Lung microvascular endothelial cell (primary cell): ENCODE results near the gene HENMT1. TPM values are rescaled to one million over a fixed set of nuclear protein-coding genes. Genes with fewer than 3 reads are reported as not detected.

Experiments
- DNase-seq, 2 donors: peaks; one replicate each; pipeline versions ENCODE4 v3.0.0 to v3.0.0-alpha.2; 2010; ENCODE audit warnings: low read depth in 2 of 2
- total RNA-seq: library from RNA; depleted of rRNA; stranded (reverse); fragments of >200 nt; gene quantifications from 2 replicates; pipeline ENCODE4 v1.2.1, GENCODE V29; 2014

The HENMT1 gene
- total RNA-seq, 1 donor from 2014 or later: 1.6 TPM

DNA sequence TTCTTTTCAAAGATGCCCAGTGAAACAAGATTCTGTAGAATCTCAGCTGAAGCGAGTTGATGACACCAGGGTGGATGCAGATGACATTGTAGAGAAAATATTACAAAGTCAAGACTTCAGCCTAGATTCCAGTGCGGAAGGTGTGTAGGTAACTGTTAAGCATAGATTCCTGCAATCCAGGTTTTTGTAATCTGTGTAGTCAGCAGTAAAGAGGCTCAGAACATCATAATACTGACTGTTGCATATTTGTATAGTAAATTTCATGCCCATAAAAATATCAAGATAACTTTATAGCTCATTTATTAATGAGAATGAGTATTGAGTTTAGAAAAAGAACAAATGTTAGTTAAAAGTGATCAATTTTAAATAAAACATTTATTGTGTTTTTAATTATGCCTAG, 32.2 kb downstream of the HENMT1 start:
- DNase-seq: no peak

DNA sequence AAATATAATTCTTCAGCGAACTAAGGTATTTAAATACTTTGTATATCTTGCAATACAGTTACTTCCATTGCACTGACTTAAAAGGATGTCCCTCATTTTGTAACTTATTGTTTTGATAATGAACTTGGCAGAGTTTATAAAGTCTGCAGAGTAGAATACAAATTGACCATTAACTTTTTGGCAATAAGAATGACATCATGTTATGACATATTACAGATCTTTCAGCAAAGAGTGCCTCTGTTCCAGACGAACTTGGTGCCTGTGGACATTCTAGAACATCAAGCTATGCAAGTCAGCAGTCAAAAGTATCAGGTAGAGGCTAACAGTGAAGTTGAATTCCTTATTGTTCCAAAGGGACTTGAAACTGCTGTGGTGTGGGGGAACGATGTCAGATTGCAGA, 32.9 kb downstream of the HENMT1 start:
- no peak for DNase-seq

- DNase-seq: no peak
These were observed 33.6 kb downstream of the HENMT1 start for GRCh38 chr1:108627256-108627655.

GRCh38 chr1:108624069-108624468, 36.8 kb downstream of the HENMT1 start:
- DNase-seq: no peak

GRCh38 chr1:108617724-108618056, 43.2 kb downstream of the HENMT1 start:
- DNase-seq: no peak

- no peak for DNase-seq
These were observed 43.7 kb downstream of the HENMT1 start for GRCh38 chr1:108617008-108617723.

GRCh38 chr1:108615544-108615943, 45.3 kb downstream of the HENMT1 start:
- DNase-seq: no peak

GRCh38 chr1:108612496-108612895, 48.4 kb downstream of the HENMT1 start:
- no peak for DNase-seq

- no peak for DNase-seq
These were observed 48.9 kb downstream of the HENMT1 start for GRCh38 chr1:108611984-108612383.

DNA sequence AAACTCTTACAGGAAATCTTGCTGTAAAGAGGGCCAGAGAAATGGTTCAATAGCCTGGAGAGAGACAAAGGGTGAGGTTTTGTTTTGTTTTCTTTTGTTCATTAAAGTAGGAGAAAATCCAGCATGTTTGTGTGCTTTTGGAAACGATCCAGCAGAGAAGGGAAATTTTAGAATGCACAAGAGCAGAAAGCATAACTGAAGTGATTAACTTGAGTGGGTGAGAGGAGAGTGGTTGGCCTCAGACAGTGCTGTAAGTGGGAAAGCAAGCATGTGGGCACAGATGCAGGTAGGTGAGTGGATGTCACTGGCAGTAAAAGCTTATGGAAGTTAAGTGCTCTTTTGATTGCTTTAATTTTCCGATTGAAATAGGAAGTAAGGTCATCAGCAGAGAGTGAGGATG, 50.8 kb downstream of the HENMT1 start:
- DNase-seq: peak in 1 of 2 donors; percentile 10

DNA sequence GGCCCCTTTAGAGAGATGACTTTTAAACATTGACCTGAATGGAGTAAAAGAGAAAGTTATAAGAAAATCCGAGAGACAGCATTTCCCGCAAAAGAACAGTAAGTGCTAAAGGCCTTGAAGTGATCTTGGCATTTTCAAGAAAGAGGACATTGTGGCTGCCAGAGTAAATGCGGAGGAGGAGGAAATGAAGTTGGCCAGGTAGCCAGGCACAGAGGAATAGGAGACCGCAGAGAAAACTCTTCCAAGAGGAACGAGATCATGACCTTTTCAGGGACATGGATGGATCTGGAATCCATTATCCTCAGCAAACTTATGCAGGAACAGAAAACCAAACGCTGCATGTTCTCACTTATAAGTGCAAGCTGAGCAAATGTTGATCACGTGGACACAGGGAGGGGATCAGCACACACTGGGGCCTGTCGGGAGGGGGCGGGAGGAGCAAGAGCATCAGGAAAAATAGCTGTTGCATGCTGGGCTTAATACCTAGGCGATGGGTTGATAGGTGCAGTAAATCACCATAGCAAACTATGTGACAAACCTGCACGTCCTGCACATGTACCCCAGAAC, 51.3 kb downstream of the HENMT1 start:
- no peak for DNase-seq

GRCh38 chr1:108606478-108606877, 54.4 kb downstream of the HENMT1 start:
- DNase-seq: no peak

DNA sequence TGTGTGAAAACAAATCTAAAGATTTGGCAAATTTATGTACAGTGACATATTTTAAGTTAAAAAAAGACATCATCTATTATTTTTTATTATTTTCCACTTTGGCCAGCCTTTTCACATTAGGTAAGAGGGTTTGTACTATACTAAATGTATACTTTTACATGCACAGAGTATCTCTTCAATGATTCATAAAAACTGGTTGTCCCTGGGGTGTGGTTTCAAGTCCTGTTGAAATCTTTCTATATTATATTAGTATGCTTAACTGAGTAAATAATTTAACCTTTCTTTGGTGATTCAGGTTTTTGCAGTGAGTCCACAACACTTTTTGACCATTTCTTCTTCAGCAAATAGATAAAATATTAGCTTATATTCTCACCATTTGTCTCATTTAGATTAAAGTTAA, 55.3 kb downstream of the HENMT1 start:
- no peak for DNase-seq

DNA sequence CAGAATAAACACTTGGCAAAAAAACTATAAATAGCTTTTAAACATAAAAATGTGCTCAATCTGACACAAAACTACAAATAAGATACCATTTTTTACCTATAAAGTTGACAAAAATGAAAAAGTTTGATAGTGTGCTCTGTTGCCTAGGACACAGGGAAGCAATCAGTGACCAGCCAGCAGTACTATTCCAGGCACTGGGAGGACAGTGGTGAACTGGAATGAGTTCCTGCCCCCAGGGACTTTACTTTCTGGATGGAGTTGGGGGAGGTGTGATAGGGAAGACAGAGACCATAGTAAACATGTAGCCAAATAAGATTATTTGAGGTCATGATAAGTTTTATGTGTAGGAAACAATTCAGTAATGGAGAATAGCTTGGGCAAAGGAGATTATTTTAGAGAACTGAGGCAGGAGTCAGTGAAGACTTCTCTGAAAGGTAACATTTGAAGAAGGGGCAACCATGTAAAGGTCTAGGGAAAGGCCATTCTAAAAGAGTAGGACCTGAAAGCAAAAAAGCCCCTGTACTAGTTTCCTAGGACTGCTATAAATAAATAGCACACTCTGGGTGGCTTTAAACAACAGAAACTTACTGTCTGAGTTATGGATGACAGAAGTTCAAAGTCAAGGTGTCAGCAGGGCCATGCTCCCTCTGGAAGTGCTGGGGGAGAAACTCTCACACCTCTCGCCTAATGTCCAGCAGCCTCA, 59.0 kb downstream of the HENMT1 start:
- no peak for DNase-seq

DNA sequence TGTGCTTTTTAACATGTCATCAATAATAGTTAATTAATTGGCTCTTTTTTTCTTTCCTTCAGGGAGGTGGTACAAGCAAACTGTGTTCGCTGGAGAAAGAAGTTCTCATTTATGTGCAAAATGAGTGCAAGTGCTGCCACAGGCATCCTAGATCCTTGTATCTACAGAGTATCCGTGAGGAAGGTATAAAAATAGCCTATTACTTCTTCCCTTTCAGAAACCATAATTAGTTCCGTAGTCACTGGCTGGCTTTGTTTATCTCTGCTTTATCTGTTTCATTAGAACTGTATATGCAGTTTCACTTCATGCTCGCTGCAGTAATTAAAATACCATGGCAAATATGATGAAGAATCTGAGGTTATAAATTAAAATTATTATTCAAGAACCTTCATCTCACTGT, 60.4 kb downstream of the HENMT1 start:
- no peak for DNase-seq

DNA sequence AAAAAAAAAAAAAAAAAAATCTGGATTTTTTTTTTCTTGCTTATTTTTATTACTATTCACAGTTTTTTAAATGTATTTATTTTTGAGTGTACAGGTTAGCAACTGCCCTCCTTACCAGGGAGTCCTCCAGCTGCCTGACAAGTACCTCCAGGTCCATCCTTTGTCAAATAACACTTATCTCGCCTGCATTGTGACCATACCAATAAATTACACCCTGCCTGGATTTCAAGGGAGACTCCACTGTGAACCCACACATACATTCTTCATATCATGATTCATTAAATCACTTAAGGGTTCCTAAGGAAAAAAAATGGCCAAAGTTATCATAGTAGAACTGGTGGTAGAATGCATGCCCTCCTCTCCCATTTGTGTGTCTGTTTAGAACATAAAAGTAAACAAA, 62.6 kb downstream of the HENMT1 start:
- DNase-seq: no peak

Other genes with a start within 250 kb of the HENMT1 start
- gene NBPF6, start 210.8 kb downstream of the HENMT1 start, total RNA-seq: not detected in 2 replicates
- gene EEIG2, start 101.0 kb downstream of the HENMT1 start, total RNA-seq: 1.5 and 1.8 TPM in 2 replicates
- gene PRPF38B, start 31.2 kb upstream of the HENMT1 start, total RNA-seq: 5.9 and 9.9 TPM in 2 replicates
- gene FNDC7, start 51.8 kb upstream of the HENMT1 start, total RNA-seq: under 0.01 TPM in 1 of 2 replicates, not detected in the other
- 27.0 and 53.0 TPM in 2 replicates for gene STXBP3, start 85.6 kb upstream of the HENMT1 start, total RNA-seq
- gene AKNAD1, start 196.0 kb upstream of the HENMT1 start, total RNA-seq: 0.20 and 0.22 TPM in 2 replicates
- gene GPSM2, start 215.9 kb upstream of the HENMT1 start, total RNA-seq: 7.9 and 9.2 TPM in 2 replicates